ENCODE results near the gene ODF2L.
"Not testable (repeated sequence)": the region's sequence is repeated elsewhere in the genome, so short reads cannot be mapped to it uniquely, and the experiment has no call there.

ODF2L gene

GRCh38 chr1:86362807-86363206 lies 33.3 kb downstream of the ODF2L start:
- Mint-ChIP-seq H3K36me3 (ENCODE audit: low read depth) (peaks cover 26% of the 10 kb centered on the region), H3K9me3 (no peaks in the 10 kb centered on the region), H3K4me3 (no peak overlapping the region), H3K4me1 (ENCODE audit: low read depth) (no peaks in the 10 kb centered on the region), H3K27ac (no peak overlapping the region), H3K27me3 (no peaks in the 10 kb centered on the region)

DNA sequence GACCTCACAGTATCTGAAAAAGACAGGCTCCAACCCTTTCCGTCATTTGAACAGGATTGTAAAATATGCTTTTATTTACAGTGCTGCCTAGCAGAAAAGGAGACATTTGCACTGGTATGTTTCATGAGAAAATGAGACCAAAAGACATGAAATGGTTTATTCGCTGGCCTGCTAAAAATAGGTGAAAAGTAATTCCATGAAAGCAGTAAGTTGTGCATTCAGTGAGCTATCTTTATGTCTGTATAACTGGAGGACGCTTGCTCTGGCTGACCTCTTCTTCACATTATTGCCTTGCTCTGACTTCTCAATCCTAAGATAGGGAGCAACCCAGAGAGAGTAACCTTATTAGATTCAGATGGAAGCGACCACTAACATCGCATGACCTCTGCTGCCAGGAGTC lies 38.3 kb downstream of the ODF2L start:
- no peaks in the 10 kb centered on the region for H3K4me1 Mint-ChIP-seq (ENCODE audit: low read depth)
- peaks cover 50% of the 10 kb centered on the region for H3K36me3 Mint-ChIP-seq (ENCODE audit: low read depth)
- H3K27ac Mint-ChIP-seq = no peak overlapping the region
- H3K27me3 Mint-ChIP-seq = no peaks in the 10 kb centered on the region
- H3K9me3 Mint-ChIP-seq = no peaks in the 10 kb centered on the region
- H3K4me3 Mint-ChIP-seq = no peak overlapping the region

DNA sequence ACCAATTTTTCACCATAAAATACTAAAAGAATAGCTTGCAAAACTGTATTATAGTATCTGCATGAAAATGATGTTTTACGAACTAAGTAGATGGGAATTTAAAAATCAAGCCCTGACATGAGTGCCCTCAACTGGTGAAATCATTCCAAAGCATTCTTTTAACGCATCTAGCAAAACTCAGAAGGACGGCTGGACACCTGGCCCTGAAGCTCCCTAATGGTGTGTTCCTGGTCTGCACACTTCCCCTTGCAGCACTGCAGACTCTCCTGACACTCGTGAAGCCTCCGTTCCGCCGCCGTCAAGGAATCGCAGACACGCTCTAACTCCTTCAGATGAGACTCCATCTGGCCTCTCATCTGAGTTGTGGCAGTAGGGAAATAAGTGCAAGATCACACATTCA lies 39.9 kb downstream of the ODF2L start:
- H3K27me3 Mint-ChIP-seq = no peaks in the 10 kb centered on the region
- peaks cover 61% of the 10 kb centered on the region for H3K36me3 Mint-ChIP-seq (ENCODE audit: low read depth)
- no peak overlapping the region for H3K4me3 Mint-ChIP-seq

DNA sequence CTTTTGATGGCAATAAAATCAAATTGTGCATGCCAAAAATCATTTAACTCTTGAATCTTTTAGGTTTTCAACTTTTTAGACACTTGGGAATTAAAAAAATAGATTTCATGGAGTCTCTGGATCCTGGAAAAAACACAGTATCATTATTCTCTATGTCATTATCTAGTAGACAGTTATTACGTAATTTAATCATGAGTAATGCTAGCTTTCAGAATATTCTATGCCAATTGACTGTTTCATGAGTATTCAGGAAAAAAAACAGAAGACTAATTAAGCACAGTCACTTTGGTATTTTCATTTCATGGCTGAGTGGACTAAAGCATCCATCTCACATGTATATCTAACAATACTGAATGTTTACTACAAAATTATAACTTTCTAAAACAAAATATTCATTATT lies 44.0 kb downstream of the ODF2L start:
- no peak overlapping the region for H3K27ac Mint-ChIP-seq
- H3K9me3 Mint-ChIP-seq = peaks cover 3% of the 10 kb centered on the region
- no peaks in the 10 kb centered on the region for H3K4me1 Mint-ChIP-seq (ENCODE audit: low read depth)
- peaks cover 52% of the 10 kb centered on the region for H3K36me3 Mint-ChIP-seq (ENCODE audit: low read depth)
- H3K4me3 Mint-ChIP-seq = no peak overlapping the region
- no peaks in the 10 kb centered on the region for H3K27me3 Mint-ChIP-seq

More for the DNA sequence above, 39.9 kb downstream of the ODF2L start:
- H3K4me1 Mint-ChIP-seq (ENCODE audit: low read depth) = no peaks in the 10 kb centered on the region
- H3K9me3 Mint-ChIP-seq = no peaks in the 10 kb centered on the region
- no peak overlapping the region for H3K27ac Mint-ChIP-seq

GRCh38 chr1:86350230-86350629 lies 45.9 kb downstream of the ODF2L start:
- H3K4me3 Mint-ChIP-seq; H3K27ac Mint-ChIP-seq; H3K4me1 Mint-ChIP-seq (ENCODE audit: low read depth); H3K27me3 Mint-ChIP-seq; H3K9me3 Mint-ChIP-seq: not testable (repeated sequence)
- H3K36me3 Mint-ChIP-seq (ENCODE audit: low read depth) = peaks cover 47% of the 10 kb centered on the region

DNA sequence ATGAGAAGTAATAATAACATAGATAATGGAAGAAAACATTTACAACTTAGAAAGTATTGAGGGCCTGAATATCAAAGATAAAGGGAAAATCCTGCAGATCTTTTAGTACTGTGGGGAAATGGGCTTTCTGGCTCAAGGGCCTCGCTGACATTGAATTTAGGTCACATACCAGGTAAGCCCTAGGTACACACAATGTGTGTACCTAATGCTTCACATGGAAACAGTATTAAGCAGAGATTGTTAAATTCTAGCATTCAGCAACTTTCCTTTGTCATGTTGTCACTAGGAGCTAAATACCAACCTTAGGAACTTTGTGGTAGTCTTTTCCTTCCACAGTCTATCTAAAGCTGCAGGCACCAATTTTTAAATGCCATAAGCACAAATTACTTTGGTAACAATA lies 49.7 kb downstream of the ODF2L start:
- H3K27me3 Mint-ChIP-seq = no peaks in the 10 kb centered on the region
- H3K36me3 Mint-ChIP-seq (ENCODE audit: low read depth) = peaks cover 11% of the 10 kb centered on the region
- no peaks in the 10 kb centered on the region for H3K4me1 Mint-ChIP-seq (ENCODE audit: low read depth)
- H3K27ac Mint-ChIP-seq = no peak overlapping the region
- peaks cover 21% of the 10 kb centered on the region for H3K9me3 Mint-ChIP-seq
- no peak overlapping the region for H3K4me3 Mint-ChIP-seq

DNA sequence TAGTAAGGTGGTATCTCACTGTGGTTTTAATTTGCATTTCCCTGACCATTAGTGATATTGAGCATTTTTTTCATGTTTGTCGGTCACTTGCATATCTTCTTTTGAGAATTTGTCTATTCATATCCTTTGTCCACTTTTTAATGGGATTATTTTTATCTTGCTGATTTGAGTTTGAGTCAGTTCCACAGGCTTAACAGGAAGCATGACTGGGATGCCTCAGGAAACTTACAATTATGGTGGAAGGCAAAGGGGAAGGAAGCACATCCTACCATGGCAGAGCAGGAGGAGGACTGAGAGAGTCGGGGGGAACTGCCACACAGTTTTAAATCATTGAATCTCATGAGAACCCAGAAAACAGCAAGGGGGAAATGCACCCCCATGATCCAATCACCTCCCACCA lies 51.1 kb downstream of the ODF2L start:
- H3K9me3 Mint-ChIP-seq = peaks cover 23% of the 10 kb centered on the region
- no peaks in the 10 kb centered on the region for H3K4me1 Mint-ChIP-seq (ENCODE audit: low read depth)
- H3K27ac Mint-ChIP-seq = no peak overlapping the region
- H3K4me3 Mint-ChIP-seq = no peak overlapping the region
- no peaks in the 10 kb centered on the region for H3K27me3 Mint-ChIP-seq
- no peaks in the 10 kb centered on the region for H3K36me3 Mint-ChIP-seq (ENCODE audit: low read depth)

DNA sequence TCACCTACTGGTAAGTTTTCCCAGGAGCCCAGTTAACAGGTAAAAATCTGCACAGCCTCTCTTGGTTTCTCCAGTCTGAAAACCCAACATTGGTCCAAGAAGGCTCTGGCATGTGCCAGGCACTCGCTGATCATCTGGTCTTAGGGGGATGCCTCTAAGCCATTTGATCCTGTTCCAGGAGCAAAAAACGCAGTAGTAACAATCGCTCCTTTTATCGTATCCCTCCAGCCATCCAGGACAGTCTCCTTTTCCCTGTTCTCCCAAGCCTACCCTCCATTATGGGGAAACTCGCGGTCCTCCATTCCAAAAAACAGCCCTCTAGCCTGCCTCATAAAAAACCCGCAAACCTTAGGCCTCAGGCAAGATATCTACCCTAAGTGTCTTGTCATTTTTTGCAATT lies 56.2 kb downstream of the ODF2L start:
- Mint-ChIP-seq H3K27me3 (no peaks in the 10 kb centered on the region), H3K27ac (no peak overlapping the region), H3K36me3 (ENCODE audit: low read depth) (no peaks in the 10 kb centered on the region), H3K9me3 (peaks cover 17% of the 10 kb centered on the region), H3K4me1 (ENCODE audit: low read depth) (no peaks in the 10 kb centered on the region), H3K4me3 (no peak overlapping the region)

- no peaks in the 10 kb centered on the region for H3K36me3 Mint-ChIP-seq (ENCODE audit: low read depth)
- no peaks in the 10 kb centered on the region for H3K27me3 Mint-ChIP-seq
- no peak overlapping the region for H3K27ac Mint-ChIP-seq
- no peaks in the 10 kb centered on the region for H3K4me1 Mint-ChIP-seq (ENCODE audit: low read depth)
- peaks cover 13% of the 10 kb centered on the region for H3K9me3 Mint-ChIP-seq
- H3K4me3 Mint-ChIP-seq = no peak overlapping the region
Observed at GRCh38 chr1:86339014-86339812, 56.9 kb downstream of the ODF2L start.

- Mint-ChIP-seq H3K4me3 (no peak overlapping the region), H3K27me3 (no peaks in the 10 kb centered on the region), H3K4me1 (ENCODE audit: low read depth) (no peaks in the 10 kb centered on the region), H3K36me3 (ENCODE audit: low read depth) (no peaks in the 10 kb centered on the region), H3K27ac (no peak overlapping the region), H3K9me3 (peaks cover 2% of the 10 kb centered on the region)
Observed at GRCh38 chr1:86335916-86336315, 60.2 kb downstream of the ODF2L start.

DNA sequence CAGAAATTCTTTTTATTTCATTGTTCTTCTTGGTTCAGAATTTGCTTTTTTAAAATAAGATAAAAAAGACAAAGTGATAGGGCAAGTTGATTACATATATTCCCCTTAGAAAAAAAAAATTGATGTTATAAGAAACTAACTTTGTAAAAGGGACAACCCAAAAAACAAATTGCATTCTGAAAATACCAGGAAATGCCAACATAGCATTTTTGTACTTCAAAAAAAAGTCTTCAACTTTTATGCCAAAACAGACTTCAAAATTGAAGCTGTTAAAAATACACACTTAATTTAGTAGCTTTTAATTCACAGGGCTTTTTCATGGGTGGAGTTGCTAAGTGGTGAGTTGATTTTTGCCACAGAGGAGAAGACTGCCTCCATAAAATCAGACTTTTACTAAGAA lies 70.9 kb downstream of the ODF2L start:
- H3K27ac Mint-ChIP-seq = no peak overlapping the region
- H3K9me3 Mint-ChIP-seq = no peaks in the 10 kb centered on the region
- H3K36me3 Mint-ChIP-seq (ENCODE audit: low read depth) = no peaks in the 10 kb centered on the region
- H3K27me3 Mint-ChIP-seq = peaks cover 8% of the 10 kb centered on the region
- H3K4me3 Mint-ChIP-seq = no peak overlapping the region
- no peaks in the 10 kb centered on the region for H3K4me1 Mint-ChIP-seq (ENCODE audit: low read depth)

DNA sequence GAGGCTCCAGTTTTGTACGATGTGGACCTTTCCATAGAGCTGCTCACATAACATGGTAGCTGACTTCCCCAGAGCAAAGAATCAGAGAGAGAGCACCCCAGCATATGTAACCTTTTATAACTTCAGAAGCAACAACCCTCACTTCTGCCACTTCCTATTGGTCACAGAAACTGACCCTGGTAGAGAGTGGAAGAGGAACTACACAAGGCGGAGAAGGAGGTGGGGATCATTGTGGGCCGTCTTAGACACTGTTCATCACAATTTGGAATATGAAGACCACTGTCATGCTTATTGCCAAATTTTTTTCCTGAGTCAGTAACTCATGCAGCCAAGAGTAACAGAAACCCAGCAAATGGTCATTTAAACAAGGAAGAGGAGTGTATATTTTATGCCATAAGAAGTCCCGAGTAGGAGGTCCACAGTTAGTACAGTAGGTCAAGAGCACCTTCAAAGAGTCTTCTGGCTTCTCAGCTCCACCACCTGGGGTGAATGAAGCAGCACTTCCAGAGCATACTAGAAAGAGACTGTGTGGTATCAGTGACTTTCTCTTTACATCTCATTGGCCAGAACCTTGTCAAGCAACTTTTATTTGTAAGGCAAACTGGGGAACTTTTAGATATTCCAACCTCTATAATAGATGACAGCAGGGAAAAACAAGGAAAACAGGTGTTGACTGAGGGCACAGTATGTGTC lies 71.8 kb downstream of the ODF2L start:
- Mint-ChIP-seq H3K4me1 (ENCODE audit: low read depth) (no peaks in the 10 kb centered on the region), H3K9me3 (no peaks in the 10 kb centered on the region), H3K27ac (no peak overlapping the region), H3K27me3 (peaks cover 4% of the 10 kb centered on the region), H3K4me3 (no peak overlapping the region), H3K36me3 (ENCODE audit: low read depth) (no peaks in the 10 kb centered on the region)

DNA sequence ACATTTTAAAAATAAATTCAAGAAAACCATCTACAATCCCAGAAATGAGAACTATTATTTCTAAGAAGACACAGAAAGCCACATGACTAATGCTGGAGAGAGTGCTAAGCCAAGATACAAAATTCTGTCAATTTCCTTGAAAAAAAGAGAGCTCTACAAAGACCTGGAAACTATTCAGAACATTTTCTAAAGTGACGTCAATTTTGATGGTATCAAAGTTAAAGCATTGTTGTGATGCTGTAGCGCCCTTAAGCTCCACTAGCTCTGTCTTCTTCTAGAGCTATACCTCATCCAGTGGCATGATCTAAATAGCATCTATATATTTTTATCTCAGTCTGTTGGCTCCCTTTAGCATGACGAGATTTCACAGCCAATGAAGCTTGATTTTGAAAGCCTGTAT lies 73.9 kb downstream of the ODF2L start:
- no peak overlapping the region for H3K27ac Mint-ChIP-seq
- no peak overlapping the region for H3K4me3 Mint-ChIP-seq
- no peaks in the 10 kb centered on the region for H3K9me3 Mint-ChIP-seq
- H3K27me3 Mint-ChIP-seq = peaks cover 1% of the 10 kb centered on the region
- H3K4me1 Mint-ChIP-seq (ENCODE audit: low read depth) = no peaks in the 10 kb centered on the region
- H3K36me3 Mint-ChIP-seq (ENCODE audit: low read depth) = no peaks in the 10 kb centered on the region

GRCh38 chr1:86318436-86318835 lies 77.7 kb downstream of the ODF2L start:
- Mint-ChIP-seq H3K9me3 (no peaks in the 10 kb centered on the region), H3K4me3 (no peak overlapping the region), H3K36me3 (ENCODE audit: low read depth) (no peaks in the 10 kb centered on the region)

GRCh38 chr1:86317926-86318325 lies 78.2 kb downstream of the ODF2L start:
- Mint-ChIP-seq H3K4me1 (ENCODE audit: low read depth) (no peaks in the 10 kb centered on the region), H3K9me3 (no peaks in the 10 kb centered on the region), H3K4me3 (no peak overlapping the region), H3K27ac (no peak overlapping the region), H3K27me3 (no peaks in the 10 kb centered on the region), H3K36me3 (ENCODE audit: low read depth) (no peaks in the 10 kb centered on the region)

More at GRCh38 chr1:86318436-86318835, 77.7 kb downstream of the ODF2L start:
- no peak overlapping the region for H3K27ac Mint-ChIP-seq
- H3K27me3 Mint-ChIP-seq = no peaks in the 10 kb centered on the region
- H3K4me1 Mint-ChIP-seq (ENCODE audit: low read depth) = no peaks in the 10 kb centered on the region

DNA sequence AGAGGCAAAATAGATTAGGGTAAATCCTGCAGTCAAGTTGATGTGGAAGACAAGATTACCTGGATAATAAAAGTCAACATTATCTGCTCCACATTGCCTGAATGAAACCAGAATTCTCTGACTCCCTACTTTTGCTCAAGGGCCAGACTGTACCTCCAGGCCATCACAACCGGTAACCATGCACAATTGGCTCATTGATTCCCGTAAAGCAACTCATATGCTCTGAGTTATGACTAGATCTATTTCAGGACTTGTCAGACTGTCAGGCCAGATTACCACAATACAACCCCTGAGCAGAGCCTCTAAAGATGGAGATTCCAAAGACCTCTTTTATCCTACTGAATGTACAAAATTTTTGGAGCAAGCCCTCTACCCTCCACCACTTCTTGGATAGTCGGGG lies 90.4 kb downstream of the ODF2L start:
- H3K36me3 Mint-ChIP-seq (ENCODE audit: low read depth) = no peaks in the 10 kb centered on the region
- no peak overlapping the region for H3K27ac Mint-ChIP-seq
- no peak overlapping the region for H3K4me3 Mint-ChIP-seq
- H3K27me3 Mint-ChIP-seq = peaks cover 4% of the 10 kb centered on the region
- peaks cover 6% of the 10 kb centered on the region for H3K9me3 Mint-ChIP-seq
- no peaks in the 10 kb centered on the region for H3K4me1 Mint-ChIP-seq (ENCODE audit: low read depth)

Measured in stimulated activated naive CD8-positive, alpha-beta T cell treated with anti-CD3 and anti-CD28 coated beads, Interleukin-15, Interleukin-2, amounts not matched to agents 100 ng/mL and 50 ng/mL, for 24 hours (primary cell).